Cardiac muscle cell (in vitro differentiated cells and primary cell): Measurements from ENCODE around the gene NKD2. TPM values are rescaled to one million over a fixed set of nuclear protein-coding genes. Genes with fewer than 3 reads are reported as not detected.

ENCODE experiments used
- DNase-seq, 2 donors: peaks; one replicate each; pipeline versions ENCODE4 v3.0.0 to v3.0.0-alpha.2; 2010 to 2017; ENCODE audit warnings: low read depth in 1 of 2, low spot score in 1 of 2
- H3K27ac ChIP-seq: fragments of 200-600 bp; sonication (generic); 2 replicates; pipeline ENCODE4 v1.5.1; 2016
- H3K27me3 ChIP-seq: fragments of 200-600 bp; sonication (generic); 2 replicates; pipeline ENCODE4 v1.6.0; 2016; ENCODE audit warnings: control low read depth
- H3K36me3 ChIP-seq: fragments of 200-600 bp; sonication (generic); 2 replicates; pipeline ENCODE4 v1.5.1; 2016; ENCODE audit warnings: control low read depth
- H3K4me1 ChIP-seq: fragments of 200-600 bp; sonication (generic); 2 replicates; pipeline ENCODE4 v1.8.1; 2017; ENCODE audit warnings: low read depth, mild to moderate bottlenecking, mixed run types
- H3K4me3 ChIP-seq: fragments of 200-600 bp; sonication (generic); 2 replicates; pipeline ENCODE4 v1.5.1; 2016; ENCODE audit warnings: mild to moderate bottlenecking
- H3K9me3 ChIP-seq: fragments of 200-600 bp; sonication (generic); 2 replicates; pipeline ENCODE4 v1.5.1; 2017; ENCODE audit warnings: low read depth, mild to moderate bottlenecking, control low read depth
- polyA plus RNA-seq: library from polyadenylated mRNA; unstranded; fragments of >200 nt; fragmentation: Nextera tagmentation; extraction: Ambion mirVana; gene quantifications from 2 replicates; pipeline ENCODE4 v1.2.1, GENCODE V29; 2016
- total RNA-seq: library from RNA; depleted of rRNA; stranded (reverse); fragments of >200 nt; gene quantifications from 2 replicates; pipeline ENCODE4 v1.2.3, GENCODE V29; 2016
- TF ChIP-seq, protein P1 (sequence below): IDR thresholded peaks from 2 replicates; pipeline ENCODE4 v1.5.1; 2012; ENCODE audit warnings: low read depth, mild to moderate bottlenecking, low read length

The NKD2 gene
- total and polyA plus RNA-seq, 2 experiments from 2014 or later, result 3.4 to 3.9 TPM

DNA sequence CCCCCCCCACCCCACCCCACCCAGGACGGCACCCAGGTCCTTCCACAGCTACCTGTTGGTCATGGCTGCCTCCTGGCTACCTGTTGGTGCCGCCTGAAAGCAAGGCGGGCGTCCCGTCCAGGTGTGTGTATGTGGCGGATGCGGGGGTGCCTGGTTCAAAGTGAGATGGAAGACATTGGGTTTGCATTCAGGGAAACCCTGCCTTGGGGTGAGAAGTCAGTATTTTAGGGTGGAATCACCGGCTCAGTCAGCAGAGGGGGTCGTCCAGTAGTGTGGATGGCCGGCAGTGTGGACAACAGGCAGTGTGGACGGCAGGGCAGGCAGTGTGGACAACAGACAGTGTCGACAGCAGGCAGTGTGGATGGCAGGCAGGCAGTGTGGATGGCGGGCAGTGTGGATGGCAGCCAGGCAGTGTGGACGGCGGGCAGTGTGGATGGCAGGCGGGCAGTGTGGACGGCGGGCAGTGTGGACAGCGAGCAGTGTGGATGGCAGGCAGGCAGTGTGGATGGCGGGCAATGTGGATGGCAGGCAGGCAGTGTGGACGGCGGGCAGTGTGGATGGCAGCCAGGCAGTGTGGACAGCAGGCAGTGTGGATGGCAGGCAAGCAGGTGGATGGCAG is 28.0 kb downstream of the NKD2 start:
- DNase-seq, result no peak
- H3K9me3 ChIP-seq, result no peaks in the 10 kb centered on the region

DNA sequence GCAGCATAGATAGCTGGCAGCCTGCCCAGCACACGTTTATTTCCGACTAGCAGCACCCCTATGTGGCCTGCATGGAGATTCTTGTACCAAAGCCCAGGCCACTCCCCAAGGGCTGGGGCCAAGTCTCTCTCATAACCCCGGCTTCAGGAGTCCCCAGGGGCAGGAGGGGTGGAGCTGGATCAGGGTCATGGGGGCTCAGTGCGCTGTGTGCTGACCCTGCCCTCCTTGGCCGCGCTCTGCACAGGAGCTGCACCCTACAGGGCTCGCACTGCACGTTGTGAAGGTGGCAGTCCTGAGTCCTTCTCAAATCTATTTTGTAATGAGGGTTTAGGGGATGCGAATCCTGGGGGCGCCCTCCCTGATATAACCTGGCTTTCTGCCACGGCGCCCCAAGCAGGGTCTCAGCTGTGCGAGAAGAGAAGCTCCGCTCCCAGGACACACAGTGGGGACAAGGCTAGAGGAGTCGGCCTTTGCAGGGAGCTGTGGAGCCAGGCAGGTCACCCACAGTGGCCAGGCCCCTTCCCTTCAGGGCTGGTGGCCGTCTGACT is 28.6 kb downstream of the NKD2 start:
- Histone ChIP-seq H3K27me3 (no peaks in the 10 kb centered on the region), H3K27ac (no peak overlapping the region), H3K9me3 (no peaks in the 10 kb centered on the region), H3K4me1 (no peaks in the 10 kb centered on the region), H3K4me3 (no peak overlapping the region), H3K36me3 (no peaks in the 10 kb centered on the region)
- TF ChIP-seq, protein P1, sequence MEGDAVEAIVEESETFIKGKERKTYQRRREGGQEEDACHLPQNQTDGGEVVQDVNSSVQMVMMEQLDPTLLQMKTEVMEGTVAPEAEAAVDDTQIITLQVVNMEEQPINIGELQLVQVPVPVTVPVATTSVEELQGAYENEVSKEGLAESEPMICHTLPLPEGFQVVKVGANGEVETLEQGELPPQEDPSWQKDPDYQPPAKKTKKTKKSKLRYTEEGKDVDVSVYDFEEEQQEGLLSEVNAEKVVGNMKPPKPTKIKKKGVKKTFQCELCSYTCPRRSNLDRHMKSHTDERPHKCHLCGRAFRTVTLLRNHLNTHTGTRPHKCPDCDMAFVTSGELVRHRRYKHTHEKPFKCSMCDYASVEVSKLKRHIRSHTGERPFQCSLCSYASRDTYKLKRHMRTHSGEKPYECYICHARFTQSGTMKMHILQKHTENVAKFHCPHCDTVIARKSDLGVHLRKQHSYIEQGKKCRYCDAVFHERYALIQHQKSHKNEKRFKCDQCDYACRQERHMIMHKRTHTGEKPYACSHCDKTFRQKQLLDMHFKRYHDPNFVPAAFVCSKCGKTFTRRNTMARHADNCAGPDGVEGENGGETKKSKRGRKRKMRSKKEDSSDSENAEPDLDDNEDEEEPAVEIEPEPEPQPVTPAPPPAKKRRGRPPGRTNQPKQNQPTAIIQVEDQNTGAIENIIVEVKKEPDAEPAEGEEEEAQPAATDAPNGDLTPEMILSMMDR, result no peak
- DNase-seq, result no peak

More for the DNA sequence above, 28.0 kb downstream of the NKD2 start:
- Histone ChIP-seq H3K27ac (no peak overlapping the region), H3K27me3 (no peaks in the 10 kb centered on the region), H3K4me1 (no peaks in the 10 kb centered on the region), H3K4me3 (no peak overlapping the region), H3K36me3 (no peaks in the 10 kb centered on the region)
- TF ChIP-seq, protein P1, result no peak

DNA sequence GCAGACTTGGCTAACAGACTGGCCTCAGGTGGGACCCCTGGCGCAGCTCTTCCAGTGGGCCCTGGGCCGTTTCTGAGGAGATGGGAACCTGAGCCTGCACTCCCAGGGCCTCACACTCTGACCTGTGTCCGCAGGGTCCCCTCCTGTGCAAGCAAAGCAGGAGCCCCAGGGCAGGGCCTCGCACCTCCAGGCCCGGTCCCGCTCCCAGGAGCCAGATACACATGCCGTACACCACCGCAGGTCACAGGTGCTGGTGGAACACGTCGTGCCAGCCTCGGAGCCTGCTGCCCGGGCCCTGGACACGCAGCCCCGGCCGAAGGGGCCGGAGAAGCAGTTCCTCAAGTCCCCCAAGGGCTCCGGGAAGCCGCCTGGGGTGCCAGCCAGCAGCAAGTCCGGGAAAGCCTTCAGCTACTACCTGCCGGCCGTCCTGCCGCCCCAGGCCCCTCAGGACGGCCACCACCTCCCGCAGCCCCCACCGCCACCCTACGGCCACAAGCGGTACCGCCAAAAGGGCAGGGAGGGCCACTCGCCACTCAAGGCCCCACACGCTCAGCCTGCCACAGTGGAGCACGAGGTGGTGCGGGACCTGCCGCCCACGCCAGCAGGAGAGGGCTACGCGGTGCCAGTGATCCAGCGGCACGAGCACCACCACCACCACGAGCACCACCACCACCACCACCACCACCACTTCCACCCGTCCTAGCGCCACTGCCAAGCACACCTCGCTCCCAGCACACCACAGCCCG is 29.2 kb downstream of the NKD2 start:
- no peaks in the 10 kb centered on the region for H3K27me3 ChIP-seq
- H3K4me1 ChIP-seq, result no peaks in the 10 kb centered on the region
- TF ChIP-seq, protein P1, result no peak
- no peak overlapping the region for H3K27ac ChIP-seq
- H3K4me3 ChIP-seq, result no peak overlapping the region
- no peaks in the 10 kb centered on the region for H3K36me3 ChIP-seq
- no peaks in the 10 kb centered on the region for H3K9me3 ChIP-seq
- no peak for DNase-seq

GRCh38 chr5:1038417-1039209 is 30.0 kb downstream of the NKD2 start:
- H3K27me3 ChIP-seq, result no peaks in the 10 kb centered on the region
- H3K4me1 ChIP-seq, result no peaks in the 10 kb centered on the region
- no peak overlapping the region for H3K4me3 ChIP-seq
- no peak for DNase-seq
- H3K9me3 ChIP-seq, result no peaks in the 10 kb centered on the region
- H3K27ac ChIP-seq, result no peak overlapping the region
- H3K36me3 ChIP-seq, result no peaks in the 10 kb centered on the region
- TF ChIP-seq, protein P1, result no peak

DNA sequence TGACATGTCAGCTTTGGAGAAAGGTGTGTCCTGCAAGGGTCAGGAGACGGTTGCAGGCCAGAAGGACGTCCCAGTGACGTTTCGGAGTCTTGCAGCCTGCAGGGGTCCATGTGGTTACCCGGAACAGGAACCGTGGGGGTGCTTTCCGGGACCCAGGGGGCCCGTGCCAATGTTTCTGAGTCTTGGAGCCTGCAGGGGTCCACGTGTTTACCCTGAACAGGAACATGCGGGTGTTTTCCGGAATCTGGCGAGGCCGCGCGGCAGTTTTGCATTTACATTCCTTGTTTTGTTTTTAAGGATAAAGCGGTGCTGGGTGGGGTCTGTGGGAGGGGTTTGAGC is 30.6 kb downstream of the NKD2 start:
- H3K9me3 ChIP-seq, result no peaks in the 10 kb centered on the region
- no peak overlapping the region for H3K27ac ChIP-seq
- H3K36me3 ChIP-seq, result no peaks in the 10 kb centered on the region
- no peaks in the 10 kb centered on the region for H3K4me1 ChIP-seq
- TF ChIP-seq, protein P1, result no peak
- no peak for DNase-seq
- no peaks in the 10 kb centered on the region for H3K27me3 ChIP-seq
- H3K4me3 ChIP-seq, result no peak overlapping the region
